RWPE1 (cell line): ENCODE data around the gene TSC22D3.

Experiments
- CTCF ChIA-PET: fragments of 350-600 bp; sonication (Branson Sonifier 250); formaldehyde crosslinking; extraction: SDS; loops from one replicate; lab custom pipeline; 2021; lab: Yijun Ruan, JAX
- POLR2A ChIA-PET: fragments of 400-600 bp; formaldehyde crosslinking; extraction: SDS; loops from one replicate; lab custom pipeline; 2020; ENCODE audit warnings: antibody characterized with exemption; ENCODE audit not compliant: low non-redundant PET; lab: Yijun Ruan, JAX
- DNase-seq: peaks from one replicate; pipeline ENCODE4 v3.0.0; 2012; ENCODE audit warnings: low spot score
- H3K27ac ChIP-seq: fragments of 450-650 bp; 2 replicates; pipeline ENCODE4 v1.5.1; 2017
- CTCF ChIP-seq: fragments of 450-650 bp; conservative IDR thresholded peaks from 2 replicates; pipeline ENCODE4 v1.5.1; 2017; ENCODE audit warnings: low read depth, mild to moderate bottlenecking

The TSC22D3 gene

GRCh38 chrX:107738272-107738671 lies 37.3 kb downstream of the TSC22D3 start:
- POLR2A ChIA-PET: no interaction called here
- no peak for DNase-seq
- peak overlapping the region; percentile 50 for H3K27ac ChIP-seq
- no peak for TF ChIP-seq CTCF
- CTCF ChIA-PET: interaction anchor here (0.9 kb wide), 1 partner anchor 39 kb away, joined by 3 read pairs; the partner anchor contains the start of gene NCBP2L

- no peak for TF ChIP-seq CTCF
- H3K27ac ChIP-seq: peak overlapping the region; percentile 48
- ChIA-PET POLR2A (no interaction called here), CTCF (interaction anchor here (0.7 kb wide), 1 partner anchor 40 kb away, joined by 3 read pairs; the partner anchor contains the start of gene NCBP2L)
- no peak for DNase-seq
Measured at GRCh38 chrX:107736781-107737531, 38.6 kb downstream of the TSC22D3 start.

- no peak for DNase-seq
- CTCF ChIA-PET: no interaction called here
- POLR2A ChIA-PET: no interaction called here
- H3K27ac ChIP-seq: peak overlapping the region; percentile 87
- no peak for TF ChIP-seq CTCF
Measured at GRCh38 chrX:107734646-107735045, 40.9 kb downstream of the TSC22D3 start.

GRCh38 chrX:107733686-107734085 lies 41.9 kb downstream of the TSC22D3 start:
- no peak for TF ChIP-seq CTCF
- ChIA-PET POLR2A (no interaction called here), CTCF (no interaction called here)

GRCh38 chrX:107731831-107732502 lies 43.6 kb downstream of the TSC22D3 start:
- ChIA-PET POLR2A (no interaction called here), CTCF (interaction anchor here (0.6 to 0.7 kb wide), 2 partner anchors 45 to 710 kb away, joined by 3 read pairs; partner anchors contain the start of gene NCBP2L)
- peak; percentile 60 for DNase-seq
- H3K27ac ChIP-seq: peak overlapping the region; percentile 87
- no peak for TF ChIP-seq CTCF

More at GRCh38 chrX:107733686-107734085, 41.9 kb downstream of the TSC22D3 start:
- H3K27ac ChIP-seq: peak overlapping the region; percentile 87
- DNase-seq: no peak

GRCh38 chrX:107730991-107731766 lies 44.4 kb downstream of the TSC22D3 start:
- CTCF ChIA-PET: interaction anchor here (0.6 kb wide), 1 partner anchor 709 kb away, joined by 3 read pairs; no protein-coding TSS in a partner anchor
- no peak for TF ChIP-seq CTCF
- peak overlapping the region; percentile 87 for H3K27ac ChIP-seq
- POLR2A ChIA-PET: no interaction called here
- no peak for DNase-seq
